ENCODE measurements around the gene SLAMF8. TPM values are rescaled to one million over a fixed set of nuclear protein-coding genes. Genes with fewer than 3 reads are reported as not detected.

The SLAMF8 gene
- total RNA-seq, result 0.88 TPM

GRCh38 chr1:159826441-159827101 is at the start of gene SLAMF8:
Gene SLAMF8, plus strand, starts transcription at chr1:159826873. Its CDS starts 26 bp downstream, at chr1:159826899.

GRCh38 chr1:159780583-159781582 is 45.8 kb upstream of the SLAMF8 start, which contains the start of gene DUSP23:
Gene DUSP23, plus strand, starts transcription at chr1:159780962. Its CDS starts 139 bp downstream, at chr1:159781101.

GRCh38 chr1:159802111-159802510 is 24.6 kb upstream of the SLAMF8 start, which contains the start of gene FCRL6:
Gene FCRL6, plus strand, starts transcription at chr1:159802360. Its CDS starts 65 bp downstream, at chr1:159802425.

GRCh38 chr1:159862557-159862956 is 35.9 kb downstream of the SLAMF8 start, which contains the start of gene VSIG8:
Gene VSIG8, minus strand, starts transcription at chr1:159862657. Its CDS starts 136 bp downstream, at chr1:159862521.

Small RNA genes within 50 kb of the gene (small RNA-seq; reads per million reads assigned to genes)
- gene RF00570 (ENCODE audit: low replicate concordance), result 0.09 reads per million

Other genes starting within 250 kb of the SLAMF8 start
- gene APCS, start 239.0 kb upstream of the SLAMF8 start, total RNA-seq, result not detected
- not detected for gene CRP, start 112.3 kb upstream of the SLAMF8 start, total RNA-seq
- gene DUSP23, start 45.9 kb upstream of the SLAMF8 start, total RNA-seq, result 27.0 TPM
- not detected for gene FCRL6, start 24.5 kb upstream of the SLAMF8 start, total RNA-seq
- 0.23 TPM for gene VSIG8, start 35.8 kb downstream of the SLAMF8 start, total RNA-seq
- 0.41 TPM for gene CFAP45, start 73.3 kb downstream of the SLAMF8 start, total RNA-seq
- gene TAGLN2, start 98.6 kb downstream of the SLAMF8 start, total RNA-seq, result 109 TPM
- gene IGSF9, start 118.7 kb downstream of the SLAMF8 start, total RNA-seq, result 5.8 TPM
- not detected for gene SLAMF9, start 127.4 kb downstream of the SLAMF8 start, total RNA-seq
- 5.7 TPM for gene PIGM, start 205.1 kb downstream of the SLAMF8 start, total RNA-seq
- gene KCNJ10, start 243.3 kb downstream of the SLAMF8 start, total RNA-seq, result 12.7 TPM

Measured in metanephros (tissue), 2 donors.